HUES48 (cell line): Measurements from ENCODE around the gene PPP4R4.
"Not testable (repeated sequence)": the region's sequence is repeated elsewhere in the genome, so short reads cannot be mapped to it uniquely, and the experiment has no call there.

ENCODE experiments used
- H3K27ac ChIP-seq: one replicate; pipeline ENCODE4 v1.7.0; 2013; ENCODE audit warnings: low read depth, low read length, inconsistent platforms
- H3K27me3 ChIP-seq: 2 replicates; pipeline ENCODE4 v1.6.1; 2013; ENCODE audit warnings: mild to moderate bottlenecking, low read length; ENCODE audit not compliant: control insufficient read depth, insufficient read depth
- H3K36me3 ChIP-seq: 2 replicates; pipeline ENCODE4 v1.6.1; 2013; ENCODE audit warnings: low read length; ENCODE audit not compliant: control insufficient read depth, insufficient read depth
- H3K4me1 ChIP-seq: 2 replicates; pipeline ENCODE4 v1.6.1; 2013; ENCODE audit warnings: mild to moderate bottlenecking, low read length; ENCODE audit not compliant: control insufficient read depth, insufficient read depth
- H3K4me3 ChIP-seq: 2 replicates; pipeline ENCODE4 v1.5.1; 2013; ENCODE audit warnings: mild to moderate bottlenecking, low read depth, low read length
- H3K9ac ChIP-seq: 2 replicates; pipeline ENCODE4 v1.6.1; 2013; ENCODE audit warnings: mild to moderate bottlenecking, low read depth, low read length, moderate library complexity
- H3K9me3 ChIP-seq: 2 replicates; pipeline ENCODE4 v1.6.1; 2013; ENCODE audit warnings: low read length; ENCODE audit not compliant: control insufficient read depth, insufficient read depth

PPP4R4 gene

GRCh38 chr14:94145902-94146527 is 28.1 kb upstream of the PPP4R4 start:
- H3K4me3 ChIP-seq: no peak overlapping the region
- H3K9ac ChIP-seq: no peak overlapping the region
- H3K27me3 ChIP-seq: no peaks in the 10 kb centered on the region
- H3K27ac ChIP-seq: no peak overlapping the region
- no peaks in the 10 kb centered on the region for H3K36me3 ChIP-seq
- H3K9me3 ChIP-seq: no peaks in the 10 kb centered on the region
- peaks cover 4% of the 10 kb centered on the region; the same call in 1 of the 2 replicates for H3K4me1 ChIP-seq

GRCh38 chr14:94152676-94153075 is 21.4 kb upstream of the PPP4R4 start:
- Histone ChIP-seq H3K4me1 (no peaks in the 10 kb centered on the region), H3K36me3 (no peaks in the 10 kb centered on the region), H3K9me3 (no peaks in the 10 kb centered on the region; the same call in 1 of the 2 replicates), H3K9ac (no peak overlapping the region), H3K27ac (no peak overlapping the region), H3K4me3 (no peak overlapping the region), H3K27me3 (no peaks in the 10 kb centered on the region)

- H3K27me3 ChIP-seq: no peaks in the 10 kb centered on the region
- H3K27ac ChIP-seq: no peak overlapping the region
- H3K9me3 ChIP-seq: no peaks in the 10 kb centered on the region; the same call in 1 of the 2 replicates
- H3K9ac ChIP-seq: no peak overlapping the region
- no peak overlapping the region for H3K4me3 ChIP-seq
- no peaks in the 10 kb centered on the region for H3K36me3 ChIP-seq
- H3K4me1 ChIP-seq: no peaks in the 10 kb centered on the region
Observed at GRCh38 chr14:94153750-94154342, 20.3 kb upstream of the PPP4R4 start.

- not testable (repeated sequence) for H3K27me3 ChIP-seq, H3K4me1 ChIP-seq, H3K9ac ChIP-seq
Observed at GRCh38 chr14:94156143-94156542, 18.0 kb upstream of the PPP4R4 start.

GRCh38 chr14:94157197-94157596 is 16.9 kb upstream of the PPP4R4 start:
- H3K4me3 ChIP-seq: no peak overlapping the region
- no peak overlapping the region for H3K9ac ChIP-seq
- no peak overlapping the region for H3K27ac ChIP-seq
- no peaks in the 10 kb centered on the region; the same call in 1 of the 2 replicates for H3K9me3 ChIP-seq
- no peaks in the 10 kb centered on the region for H3K27me3 ChIP-seq
- no peaks in the 10 kb centered on the region for H3K36me3 ChIP-seq
- no peaks in the 10 kb centered on the region for H3K4me1 ChIP-seq

More at GRCh38 chr14:94156143-94156542, 18.0 kb upstream of the PPP4R4 start:
- H3K27ac ChIP-seq, H3K4me3 ChIP-seq, H3K36me3 ChIP-seq, H3K9me3 ChIP-seq: not testable (repeated sequence)

GRCh38 chr14:94158239-94158883 is 15.8 kb upstream of the PPP4R4 start:
- Histone ChIP-seq H3K36me3 (no peaks in the 10 kb centered on the region), H3K9me3 (no peaks in the 10 kb centered on the region; the same call in 1 of the 2 replicates), H3K27ac (no peak overlapping the region), H3K27me3 (no peaks in the 10 kb centered on the region), H3K9ac (no peak overlapping the region), H3K4me3 (no peak overlapping the region), H3K4me1 (no peaks in the 10 kb centered on the region)

- Histone ChIP-seq H3K27me3 (peaks cover 12% of the 10 kb centered on the region), H3K9me3 (no peaks in the 10 kb centered on the region), H3K4me1 (peaks cover 15% of the 10 kb centered on the region), H3K4me3 (no peak overlapping the region), H3K9ac (no peak overlapping the region), H3K36me3 (no peaks in the 10 kb centered on the region), H3K27ac (no peak overlapping the region)
Observed at GRCh38 chr14:94161058-94161457, 13.1 kb upstream of the PPP4R4 start.

- no peak overlapping the region for H3K9ac ChIP-seq
- H3K4me1 ChIP-seq: peaks cover 15% of the 10 kb centered on the region
- peaks cover 12% of the 10 kb centered on the region for H3K27me3 ChIP-seq
- H3K36me3 ChIP-seq: no peaks in the 10 kb centered on the region
- H3K27ac ChIP-seq: no peak overlapping the region
- H3K9me3 ChIP-seq: no peaks in the 10 kb centered on the region
- no peak overlapping the region for H3K4me3 ChIP-seq
Observed at GRCh38 chr14:94161981-94162380, 12.1 kb upstream of the PPP4R4 start.

GRCh38 chr14:94162466-94162865 is 11.7 kb upstream of the PPP4R4 start:
- no peak overlapping the region for H3K4me3 ChIP-seq
- H3K9ac ChIP-seq: no peak overlapping the region
- no peaks in the 10 kb centered on the region for H3K36me3 ChIP-seq
- H3K4me1 ChIP-seq: peaks cover 15% of the 10 kb centered on the region
- no peak overlapping the region for H3K27ac ChIP-seq
- H3K27me3 ChIP-seq: peaks cover 12% of the 10 kb centered on the region
- H3K9me3 ChIP-seq: no peaks in the 10 kb centered on the region

- H3K36me3 ChIP-seq: no peaks in the 10 kb centered on the region
- H3K9me3 ChIP-seq: no peaks in the 10 kb centered on the region
- peaks cover 12% of the 10 kb centered on the region for H3K27me3 ChIP-seq
- H3K4me3 ChIP-seq: no peak overlapping the region
- peaks cover 15% of the 10 kb centered on the region for H3K4me1 ChIP-seq
- no peak overlapping the region for H3K9ac ChIP-seq
- H3K27ac ChIP-seq: no peak overlapping the region
Observed at GRCh38 chr14:94163796-94164195, 10.3 kb upstream of the PPP4R4 start.
